Tibial nerve (tissue), 4 donors: ENCODE results near the gene LARP6.

Experiments
- EP300 ChIP-seq, 2 donors: sonication (generic); formaldehyde crosslinking; IDR thresholded peaks; one replicate each; pipeline ENCODE4 v1.6.1; 2017; ENCODE audit warnings: antibody characterized with exemption in 2 of 2, mild to moderate bottlenecking in 1 of 2
- TF ChIP-seq, protein P1 (sequence below), 5 experiments: fragments of 200-600 bp in 3 of 5; fragments of 450-650 bp in 2 of 5; sonication (generic) in 3 of 5; IDR thresholded peaks; one replicate each; pipeline ENCODE4 v1.5.1; 2016 to 2019; ENCODE audit warnings: antibody characterized with exemption in 5 of 5, mild to moderate bottlenecking in 3 of 5, moderate library complexity in 2 of 5

DNA sequence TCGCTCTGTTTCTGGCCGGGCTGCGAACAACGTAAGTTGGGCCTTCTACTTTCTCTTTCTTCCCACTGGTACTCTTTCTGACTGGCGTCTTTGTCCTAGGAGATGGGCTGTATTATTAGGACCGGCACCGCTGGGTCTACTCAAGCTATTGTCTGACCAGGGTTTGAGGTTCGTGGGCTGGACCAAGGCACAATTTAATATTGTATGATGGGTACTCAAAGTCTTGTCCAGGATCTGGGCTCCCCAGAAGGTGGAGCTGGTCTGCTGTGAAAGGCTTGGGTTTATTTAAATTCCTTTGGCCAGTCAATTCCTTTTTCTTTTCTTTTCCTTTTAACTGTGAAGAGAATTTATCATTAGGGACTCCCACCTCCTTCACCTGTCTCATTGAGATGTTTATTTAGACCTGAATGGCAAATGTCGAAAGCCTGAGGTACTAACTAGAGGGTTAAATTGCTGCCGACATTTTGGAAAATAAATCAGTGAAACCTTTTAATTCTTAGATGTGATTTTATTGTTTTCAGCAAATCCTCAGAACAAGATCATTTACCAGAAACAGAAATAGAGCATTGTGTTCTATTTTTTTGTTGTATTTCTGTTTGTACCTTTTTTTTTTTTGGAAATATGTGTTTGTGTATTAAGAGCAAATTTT is 39.1 kb upstream of the LARP6 start:
- TF ChIP-seq, protein P1, sequence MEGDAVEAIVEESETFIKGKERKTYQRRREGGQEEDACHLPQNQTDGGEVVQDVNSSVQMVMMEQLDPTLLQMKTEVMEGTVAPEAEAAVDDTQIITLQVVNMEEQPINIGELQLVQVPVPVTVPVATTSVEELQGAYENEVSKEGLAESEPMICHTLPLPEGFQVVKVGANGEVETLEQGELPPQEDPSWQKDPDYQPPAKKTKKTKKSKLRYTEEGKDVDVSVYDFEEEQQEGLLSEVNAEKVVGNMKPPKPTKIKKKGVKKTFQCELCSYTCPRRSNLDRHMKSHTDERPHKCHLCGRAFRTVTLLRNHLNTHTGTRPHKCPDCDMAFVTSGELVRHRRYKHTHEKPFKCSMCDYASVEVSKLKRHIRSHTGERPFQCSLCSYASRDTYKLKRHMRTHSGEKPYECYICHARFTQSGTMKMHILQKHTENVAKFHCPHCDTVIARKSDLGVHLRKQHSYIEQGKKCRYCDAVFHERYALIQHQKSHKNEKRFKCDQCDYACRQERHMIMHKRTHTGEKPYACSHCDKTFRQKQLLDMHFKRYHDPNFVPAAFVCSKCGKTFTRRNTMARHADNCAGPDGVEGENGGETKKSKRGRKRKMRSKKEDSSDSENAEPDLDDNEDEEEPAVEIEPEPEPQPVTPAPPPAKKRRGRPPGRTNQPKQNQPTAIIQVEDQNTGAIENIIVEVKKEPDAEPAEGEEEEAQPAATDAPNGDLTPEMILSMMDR (IDR thresholded peaks at IDR 0.05), result peak in 4 of 5 experiments; percentile 21 to 48 (median 40)
- TF ChIP-seq EP300 (IDR thresholded peaks at IDR 0.05), result no peak
